MM.1S (cell line): ENCODE measurements around the gene ZKSCAN8.

Experiments
- DNase-seq: peaks from one replicate; pipeline ENCODE4 v3.0.0-alpha.2; 2015
- H2AFZ ChIP-seq: fragments of 300-600 bp; sonication (generic); 2 replicates; pipeline ENCODE4 v1.6.0; 2016; ENCODE audit warnings: antibody characterized with exemption, low read length
- H3F3A ChIP-seq: fragments of 300-600 bp; sonication (generic); 2 replicates; pipeline ENCODE4 v1.6.1; 2016; ENCODE audit warnings: mild to moderate bottlenecking, antibody characterized with exemption, low read length, moderate library complexity, mixed read lengths; ENCODE audit not compliant: insufficient read depth
- H3K27ac ChIP-seq: fragments of 300-600 bp; sonication (generic); 2 replicates; pipeline ENCODE4 v1.5.1; 2016; ENCODE audit warnings: mild to moderate bottlenecking, low read length
- H3K27me3 ChIP-seq: fragments of 300-600 bp; sonication (generic); replicated peaks from 2 replicates; pipeline ENCODE4 v1.6.0; 2016; ENCODE audit warnings: low read length; ENCODE audit not compliant: insufficient read depth
- H3K36me3 ChIP-seq: fragments of 300-600 bp; sonication (generic); replicated peaks from 2 replicates; pipeline ENCODE4 v1.6.1; 2016; ENCODE audit warnings: mild to moderate bottlenecking, low read length, mixed read lengths; ENCODE audit not compliant: insufficient read depth
- H3K4me1 ChIP-seq: fragments of 300-600 bp; sonication (generic); 2 replicates; pipeline ENCODE4 v1.6.1; 2016; ENCODE audit warnings: low read length, mixed read lengths
- H3K4me2 ChIP-seq: fragments of 300-600 bp; sonication (generic); 2 replicates; pipeline ENCODE4 v1.6.0; 2016; ENCODE audit warnings: low read depth, low read length
- H3K4me3 ChIP-seq: fragments of 300-600 bp; sonication (generic); 2 replicates; pipeline ENCODE4 v1.5.1; 2016; ENCODE audit warnings: low read length, mixed read lengths
- H3K79me2 ChIP-seq: fragments of 300-600 bp; sonication (generic); 2 replicates; pipeline ENCODE4 v1.6.1; 2016; ENCODE audit warnings: mixed run types, low read length, mixed read lengths
- H3K9ac ChIP-seq: fragments of 300-600 bp; sonication (generic); 2 replicates; pipeline ENCODE4 v1.6.1; 2016; ENCODE audit warnings: low read length, mixed read lengths
- H3K9me2 ChIP-seq: fragments of 300-600 bp; sonication (generic); replicated peaks from 2 replicates; pipeline ENCODE4 v1.6.1; 2016; ENCODE audit warnings: mild to moderate bottlenecking, low read length, mixed read lengths; ENCODE audit not compliant: insufficient read depth
- H3K9me3 ChIP-seq: fragments of 300-600 bp; sonication (generic); replicated peaks from 2 replicates; pipeline ENCODE4 v1.6.1; 2016; ENCODE audit warnings: mild to moderate bottlenecking, low read length, mixed read lengths; ENCODE audit not compliant: insufficient read depth
- H4K20me1 ChIP-seq: fragments of 300-600 bp; sonication (generic); 2 replicates; pipeline ENCODE4 v1.6.1; 2016; ENCODE audit warnings: mild to moderate bottlenecking, low read length, moderate library complexity, mixed read lengths; ENCODE audit not compliant: insufficient read depth
- EZH2 ChIP-seq: fragments of 300-600 bp; sonication (generic); optimal IDR thresholded peaks from 2 replicates; pipeline ENCODE3; 2017; ENCODE audit warnings: low read depth, mild to moderate bottlenecking, antibody characterized with exemption, low read length, mixed read lengths
- EZH2phosphoT487 ChIP-seq: fragments of 300-600 bp; sonication (generic); IDR thresholded peaks from 2 replicates; pipeline ENCODE4 v1.6.1; 2018; ENCODE audit warnings: antibody characterized with exemption, low read length
- TF ChIP-seq, protein P1 (sequence below): fragments of 300-600 bp; sonication (generic); IDR thresholded peaks from 2 replicates; pipeline ENCODE4 v1.5.1; 2016; ENCODE audit warnings: antibody characterized with exemption, low read length, mixed read lengths

ZKSCAN8 gene

DNA sequence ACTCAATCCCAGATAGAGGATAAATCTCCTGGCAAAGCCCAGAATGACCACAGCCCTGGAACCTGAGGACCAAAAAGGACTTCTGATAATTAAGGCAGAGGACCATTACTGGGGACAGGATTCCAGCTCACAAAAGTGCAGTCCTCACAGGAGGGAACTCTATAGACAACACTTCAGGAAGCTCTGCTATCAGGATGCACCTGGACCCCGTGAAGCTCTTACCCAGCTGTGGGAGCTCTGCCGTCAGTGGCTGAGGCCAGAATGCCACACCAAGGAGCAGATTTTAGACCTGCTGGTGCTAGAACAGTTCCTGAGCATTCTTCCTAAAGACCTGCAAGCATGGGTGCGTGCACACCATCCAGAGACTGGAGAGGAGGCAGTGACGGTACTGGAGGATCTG is 16.3 kb upstream of the ZKSCAN8 start:
- Histone ChIP-seq H3K4me1 (peaks cover 15% of the 10 kb centered on the region), H3K36me3 (no peaks in the 10 kb centered on the region; the same call in 1 of the 2 replicates), H4K20me1 (no peaks in the 10 kb centered on the region), H3K9me3 (no peaks in the 10 kb centered on the region), H3K27me3 (no peaks in the 10 kb centered on the region), H3K9ac (peak overlapping the region; percentile 60; the same call in 1 of the 2 replicates), H3K27ac (peak overlapping the region; percentile 55; the same call in 1 of the 2 replicates), H3K4me2 (peak overlapping the region; percentile 93), H3K9me2 (no peaks in the 10 kb centered on the region), H3K4me3 (peak overlapping the region; percentile 74), H3K79me2 (peaks cover 53% of the 10 kb centered on the region), H3F3A (peaks cover 10% of the 10 kb centered on the region), H2AFZ (0 out of 2 replicates have a peak overlapping the region, but pooled peaks have one; percentile 87)
- no peak for DNase-seq
- TF ChIP-seq, protein P1, sequence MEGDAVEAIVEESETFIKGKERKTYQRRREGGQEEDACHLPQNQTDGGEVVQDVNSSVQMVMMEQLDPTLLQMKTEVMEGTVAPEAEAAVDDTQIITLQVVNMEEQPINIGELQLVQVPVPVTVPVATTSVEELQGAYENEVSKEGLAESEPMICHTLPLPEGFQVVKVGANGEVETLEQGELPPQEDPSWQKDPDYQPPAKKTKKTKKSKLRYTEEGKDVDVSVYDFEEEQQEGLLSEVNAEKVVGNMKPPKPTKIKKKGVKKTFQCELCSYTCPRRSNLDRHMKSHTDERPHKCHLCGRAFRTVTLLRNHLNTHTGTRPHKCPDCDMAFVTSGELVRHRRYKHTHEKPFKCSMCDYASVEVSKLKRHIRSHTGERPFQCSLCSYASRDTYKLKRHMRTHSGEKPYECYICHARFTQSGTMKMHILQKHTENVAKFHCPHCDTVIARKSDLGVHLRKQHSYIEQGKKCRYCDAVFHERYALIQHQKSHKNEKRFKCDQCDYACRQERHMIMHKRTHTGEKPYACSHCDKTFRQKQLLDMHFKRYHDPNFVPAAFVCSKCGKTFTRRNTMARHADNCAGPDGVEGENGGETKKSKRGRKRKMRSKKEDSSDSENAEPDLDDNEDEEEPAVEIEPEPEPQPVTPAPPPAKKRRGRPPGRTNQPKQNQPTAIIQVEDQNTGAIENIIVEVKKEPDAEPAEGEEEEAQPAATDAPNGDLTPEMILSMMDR, result no peak
- TF ChIP-seq EZH2 (no peak), EZH2phosphoT487 (no peak)

DNA sequence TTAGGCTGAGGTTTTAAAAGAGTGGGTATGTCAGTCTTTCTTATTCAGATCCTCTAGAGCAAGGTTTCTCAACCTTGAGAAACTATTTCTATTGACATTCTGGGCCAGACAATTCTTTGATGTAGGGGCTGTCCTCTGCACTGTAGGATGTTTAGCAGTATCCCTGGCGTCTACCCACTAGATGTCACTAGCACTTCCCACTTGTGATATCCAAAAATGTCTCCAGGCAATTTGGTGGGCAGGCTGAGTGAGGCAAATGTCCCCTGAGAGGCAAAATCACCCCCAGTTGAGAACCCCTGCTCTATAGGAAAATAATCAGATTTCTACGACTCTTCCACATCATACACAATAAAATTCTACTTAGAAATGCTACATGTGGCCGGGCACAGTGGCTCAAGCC is 7.7 kb upstream of the ZKSCAN8 start:
- Histone ChIP-seq H3K79me2 (peaks cover 66% of the 10 kb centered on the region), H3K4me2 (no peak overlapping the region), H3K36me3 (no peaks in the 10 kb centered on the region; the same call in 1 of the 2 replicates), H3F3A (peaks cover 13% of the 10 kb centered on the region), H3K9me3 (no peaks in the 10 kb centered on the region), H3K4me1 (peaks cover 18% of the 10 kb centered on the region), H3K27me3 (no peaks in the 10 kb centered on the region), H3K9me2 (no peaks in the 10 kb centered on the region), H4K20me1 (no peaks in the 10 kb centered on the region), H3K4me3 (no peak overlapping the region), H3K9ac (no peak overlapping the region), H2AFZ (no peak overlapping the region), H3K27ac (no peak overlapping the region)
- TF ChIP-seq, protein P1, result peak; percentile 46
- TF ChIP-seq EZH2phosphoT487, result no peak
- TF ChIP-seq EZH2, result no peak
- DNase-seq, result peak; percentile 38

DNA sequence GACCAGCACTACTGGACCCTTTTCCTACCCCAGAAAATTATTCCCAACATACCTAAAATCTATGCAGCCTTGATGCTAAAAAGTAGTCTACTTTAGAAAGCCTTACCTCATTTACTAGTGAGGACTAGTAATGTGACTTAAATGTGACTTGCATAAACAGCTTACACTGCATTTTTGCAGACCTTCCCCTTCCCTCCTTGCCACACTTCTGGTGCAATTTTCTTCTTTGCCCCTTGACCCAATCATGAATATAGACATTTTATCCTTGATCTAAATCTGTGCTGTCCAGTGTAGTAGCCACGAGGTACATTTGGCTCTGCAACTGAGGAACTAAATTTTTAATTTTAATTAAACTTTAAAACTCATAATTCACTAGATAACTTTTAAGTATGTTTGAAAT is 7.0 kb upstream of the ZKSCAN8 start:
- Histone ChIP-seq H3K4me1 (peaks cover 18% of the 10 kb centered on the region), H3K36me3 (no peaks in the 10 kb centered on the region), H3K27ac (no peak overlapping the region), H3K9ac (no peak overlapping the region), H3K27me3 (no peaks in the 10 kb centered on the region), H3K4me3 (no peak overlapping the region), H3F3A (peaks cover 13% of the 10 kb centered on the region), H3K4me2 (no peak overlapping the region), H3K79me2 (peaks cover 59% of the 10 kb centered on the region), H2AFZ (no peak overlapping the region), H3K9me2 (no peaks in the 10 kb centered on the region), H3K9me3 (no peaks in the 10 kb centered on the region), H4K20me1 (no peaks in the 10 kb centered on the region)
- no peak for DNase-seq
- TF ChIP-seq EZH2, result no peak
- TF ChIP-seq, protein P1, result no peak
- no peak for TF ChIP-seq EZH2phosphoT487
